ENCODE data around the gene SLC2A4RG. TPM values are rescaled to one million over a fixed set of nuclear protein-coding genes. Genes with fewer than 3 reads are reported as not detected.

The SLC2A4RG gene
- total RNA-seq, 1 donor from 2014 or later: 5.9 TPM

- peak; percentile 68 to 83 for DNase-seq (ENCODE audit: low read depth in 2 of 2)
Observed at GRCh38 chr20:63740627-63741353, 1.2 kb downstream of the SLC2A4RG start.

- DNase-seq (ENCODE audit: low read depth in 2 of 2): no peak
Observed at GRCh38 chr20:63741354-63741675, 1.7 kb downstream of the SLC2A4RG start.

GRCh38 chr20:63741676-63742380, 2.3 kb downstream of the SLC2A4RG start:
- no peak for DNase-seq (ENCODE audit: low read depth in 2 of 2)

GRCh38 chr20:63742381-63743024, 2.9 kb downstream of the SLC2A4RG start:
- DNase-seq (ENCODE audit: low read depth in 2 of 2): no peak

- no peak for DNase-seq (ENCODE audit: low read depth in 2 of 2)
Observed at GRCh38 chr20:63743210-63743970, 3.8 kb downstream of the SLC2A4RG start.

- no peak for DNase-seq (ENCODE audit: low read depth in 2 of 2)
Observed at GRCh38 chr20:63744158-63744557, 4.6 kb downstream of the SLC2A4RG start.

- no peak for DNase-seq (ENCODE audit: low read depth in 2 of 2)
Observed at GRCh38 chr20:63744574-63745423, 5.2 kb downstream of the SLC2A4RG start.

- DNase-seq (ENCODE audit: low read depth in 2 of 2): no peak
Observed at GRCh38 chr20:63745424-63745805, 5.8 kb downstream of the SLC2A4RG start.

- DNase-seq (ENCODE audit: low read depth in 2 of 2): no peak
Observed at GRCh38 chr20:63745961-63746731, 6.6 kb downstream of the SLC2A4RG start.

- no peak for DNase-seq (ENCODE audit: low read depth in 2 of 2)
Observed at GRCh38 chr20:63746751-63747315, 7.3 kb downstream of the SLC2A4RG start.

- DNase-seq (ENCODE audit: low read depth in 2 of 2): no peak
Observed at GRCh38 chr20:63747622-63748069, 8.1 kb downstream of the SLC2A4RG start.

- no peak for DNase-seq (ENCODE audit: low read depth in 2 of 2)
Observed at GRCh38 chr20:63748070-63748933, 8.7 kb downstream of the SLC2A4RG start.

- DNase-seq (ENCODE audit: low read depth in 2 of 2): no peak
Observed at GRCh38 chr20:63748934-63749270, 9.3 kb downstream of the SLC2A4RG start.

GRCh38 chr20:63749597-63750508, 10.3 kb downstream of the SLC2A4RG start:
- DNase-seq (ENCODE audit: low read depth in 2 of 2): no peak

- no peak for DNase-seq (ENCODE audit: low read depth in 2 of 2)
Observed at GRCh38 chr20:63750807-63751470, 11.4 kb downstream of the SLC2A4RG start.

- DNase-seq (ENCODE audit: low read depth in 2 of 2): no peak
Observed at GRCh38 chr20:63751471-63752271, 12.1 kb downstream of the SLC2A4RG start.
